Left cardiac atrium (tissue), 4 donors: ENCODE data around the gene SPRED2. TPM values are rescaled to one million over a fixed set of nuclear protein-coding genes. Genes with fewer than 3 reads are reported as not detected.

ENCODE experiments used
- ATAC-seq, 2 donors: fragments of 200-7000 bp; cut with Tn5 transposase; one replicate each; pipeline ENCODE4 v1.9.1; 2020; ENCODE audit warnings: mild to moderate bottlenecking in 2 of 2, moderate library complexity in 2 of 2
- DNase-seq: peaks from one replicate; pipeline ENCODE4 v3.0.0-alpha.2; 2020
- intact Hi-C, 2 donors: fragments of 100-400 bp; cut with DNase I; formaldehyde crosslinking; loops; one replicate each; pipeline versions ENCODE4 v1.14.1 to v1.15.1; 2022 to 2023
- total RNA-seq, 2 donors: library from RNA; stranded (reverse); fragmentation: NEBNext Ultra II Directional; extraction: Animal tissue kit (Norgen Biotek cat#: 25700); gene quantifications; one replicate each; pipeline ENCODE4 v1.2.1, GENCODE V29; 2021
- donor health status: DM: no; HTN: yes; CAD: no.
- donor health status: DM: no; HTN: yes; CAD: no; lungs with severe emphysema.
- donor health status: DM: yes; HTN: yes; CAD: no.
- donor health status: Dilated cardiomyopathy.

Gene SPRED2
- total RNA-seq, 2 donors from 2014 or later: 19.8 to 26.4 TPM

GRCh38 chr2:65395621-65396347, 36.6 kb downstream of the SPRED2 start:
- ATAC-seq (no peak), DNase-seq (no peak)
- intact Hi-C loops: no loop called here

GRCh38 chr2:65393743-65394422, 38.5 kb downstream of the SPRED2 start:
- ATAC-seq (no peak), DNase-seq (no peak)
- intact Hi-C loops: no loop called here

DNA sequence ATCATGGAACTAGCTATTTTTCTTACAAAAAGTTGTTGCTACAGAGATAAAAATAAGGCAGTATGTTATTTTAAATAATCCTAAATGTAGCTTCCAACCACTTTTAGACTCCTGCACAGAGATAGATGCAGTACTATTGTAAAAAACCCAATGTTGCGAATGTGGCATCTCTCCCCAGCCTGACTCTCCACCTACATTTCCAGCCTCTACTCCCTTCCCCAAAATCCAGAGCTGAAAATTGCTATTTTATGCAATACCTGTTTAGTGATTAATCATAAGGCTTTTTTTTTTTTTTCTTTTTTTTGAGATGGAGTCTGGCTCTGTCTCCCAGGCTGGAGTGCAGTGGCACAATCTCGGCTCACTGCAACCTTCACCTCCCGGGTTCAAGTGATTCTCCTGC, 39.4 kb downstream of the SPRED2 start:
- ATAC-seq (no peak), DNase-seq (no peak)
- intact Hi-C loops: no loop called here

DNA sequence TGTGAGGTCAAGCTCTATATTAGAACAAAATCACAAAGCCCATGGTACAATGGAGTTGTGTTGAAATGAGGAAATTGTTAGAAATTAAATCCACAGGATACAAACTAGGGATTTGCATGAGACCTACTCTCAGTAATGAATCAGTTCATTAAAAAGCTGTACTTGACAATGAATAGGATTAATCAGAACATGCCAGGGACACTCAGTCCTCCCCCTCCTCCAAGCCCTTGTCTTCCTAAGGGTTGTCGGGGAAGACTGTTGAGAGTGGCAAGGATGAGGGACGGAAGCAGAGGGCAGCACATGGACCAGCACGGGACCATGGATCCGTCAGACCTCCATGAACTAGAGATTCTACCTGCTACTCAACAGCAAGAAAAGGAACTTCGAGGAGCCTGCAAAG, 39.8 kb downstream of the SPRED2 start:
- ATAC-seq (no peak), DNase-seq (no peak)
- intact Hi-C loops: no loop called here

- intact Hi-C loops: no loop called here
These were observed 42.3 kb downstream of the SPRED2 start for GRCh38 chr2:65390134-65390533.

GRCh38 chr2:65389476-65389875, 42.9 kb downstream of the SPRED2 start:
- DNase-seq (no peak), ATAC-seq (no peak)
- intact Hi-C loops: no loop called here

More at GRCh38 chr2:65390134-65390533, 42.3 kb downstream of the SPRED2 start:
- ATAC-seq (peak in 1 of 2 donors; percentile 20), DNase-seq (no peak)

- DNase-seq: no peak
- intact Hi-C loops: no loop called here
- no peak for ATAC-seq
These were observed 43.6 kb downstream of the SPRED2 start for GRCh38 chr2:65388596-65389390.

- intact Hi-C loops: no loop called here
- DNase-seq (no peak), ATAC-seq (no peak)
These were observed 44.3 kb downstream of the SPRED2 start for GRCh38 chr2:65388051-65388531.

DNA sequence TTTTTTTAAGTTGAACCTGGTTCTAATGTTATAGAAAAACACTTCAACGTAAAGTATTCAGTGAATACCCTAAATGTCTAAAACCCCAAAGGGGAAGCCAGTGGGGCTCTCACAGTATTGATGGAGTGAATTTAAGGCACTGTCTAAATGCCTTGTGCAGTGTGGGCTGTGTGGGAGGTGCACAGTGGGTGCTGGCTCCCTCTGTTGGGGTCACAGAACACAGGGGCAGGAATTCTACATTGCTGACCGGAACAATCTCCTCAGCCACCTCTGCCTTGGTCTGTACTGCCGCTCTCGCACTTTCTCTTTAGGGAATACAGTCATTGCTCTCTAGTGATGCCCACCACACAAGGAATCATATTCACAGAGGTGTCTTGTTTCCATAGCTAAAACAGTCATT, 45.4 kb downstream of the SPRED2 start:
- ATAC-seq: no peak
- intact Hi-C loops: no loop called here
- DNase-seq: no peak

DNA sequence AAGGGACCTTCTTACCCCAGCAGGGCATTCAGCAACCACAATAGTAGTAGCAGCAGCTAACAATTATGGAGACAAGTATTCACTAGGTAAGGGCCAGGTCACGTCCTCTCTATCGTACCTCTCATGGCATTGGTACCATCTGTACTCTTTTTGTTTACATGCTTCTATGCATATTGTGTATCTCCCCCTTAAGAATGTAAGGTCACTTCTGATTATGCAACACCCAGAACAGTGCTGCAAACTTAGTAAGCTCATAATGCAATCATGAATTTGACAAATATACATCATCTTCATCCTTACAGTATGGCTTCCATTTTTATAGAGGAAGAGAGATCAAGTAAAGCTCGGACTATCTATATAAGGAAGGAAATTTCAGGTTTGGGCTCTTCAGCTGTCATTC, 46.1 kb downstream of the SPRED2 start:
- intact Hi-C loops: no loop called here
- DNase-seq (no peak), ATAC-seq (no peak)

GRCh38 chr2:65383541-65384488, 48.6 kb downstream of the SPRED2 start:
- ATAC-seq: peak; percentile 3 to 15

DNA sequence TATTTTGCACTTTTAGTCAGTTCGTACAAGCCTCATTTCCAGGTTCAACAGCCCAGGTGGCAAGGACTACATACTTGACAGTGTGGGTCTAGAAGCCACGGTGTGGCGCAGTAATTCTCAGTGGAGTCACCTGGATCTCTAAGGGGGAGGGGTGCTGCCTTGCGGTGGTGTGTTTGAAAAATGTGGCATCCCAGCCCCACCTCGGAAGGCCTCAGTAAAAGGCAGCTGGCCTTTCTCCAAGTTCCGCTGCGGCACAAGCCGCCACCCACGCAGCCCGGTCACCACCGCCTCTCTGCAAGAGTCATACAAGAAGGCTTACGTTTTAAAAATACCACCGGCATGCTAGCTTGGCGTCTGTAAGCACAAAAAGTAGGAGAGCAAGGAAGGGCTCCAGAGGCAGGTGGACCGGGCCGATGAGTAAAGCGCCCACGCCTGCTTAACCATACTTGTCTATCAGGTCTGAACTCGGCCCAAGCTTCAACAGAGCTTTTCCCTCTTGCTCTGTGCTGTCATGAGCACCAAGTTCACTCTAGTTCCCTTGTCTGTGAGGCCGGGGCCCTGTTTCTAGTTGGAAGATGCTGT, 49.5 kb downstream of the SPRED2 start:
- ATAC-seq (peak; percentile 81 to 86), DNase-seq (peak; percentile 89)
- intact Hi-C loops: loop anchor here in 1 of 2 donors (5.0 kb wide), 1 partner anchor 39 kb away; no protein-coding TSS in a partner anchor

More at GRCh38 chr2:65383541-65384488, 48.6 kb downstream of the SPRED2 start:
- DNase-seq: no peak
- intact Hi-C loops: loop anchor here in 1 of 2 donors (5.0 kb wide), 1 partner anchor 38 kb away; no protein-coding TSS in a partner anchor

DNA sequence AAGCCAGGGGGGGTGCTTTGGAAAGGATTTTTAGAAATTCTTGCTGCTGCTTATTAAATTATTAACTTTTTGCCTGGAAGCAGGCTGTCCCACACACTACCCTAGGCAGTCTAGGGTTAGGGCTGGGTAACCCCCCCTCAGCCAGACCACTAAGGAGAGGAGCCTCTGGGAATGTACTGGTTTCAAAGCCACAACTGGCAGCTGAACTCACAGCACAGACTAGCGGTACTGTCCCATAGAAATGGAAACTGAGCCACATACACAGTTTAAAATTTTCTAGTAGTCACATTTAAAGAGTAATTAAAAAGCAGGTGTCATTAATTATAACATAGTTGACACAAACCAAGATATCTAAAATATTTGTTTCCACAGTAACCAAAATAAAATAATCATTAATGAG, 50.1 kb downstream of the SPRED2 start:
- DNase-seq: no peak
- intact Hi-C loops: loop anchor here in 1 of 2 donors (5.0 kb wide), 1 partner anchor 40 kb away; no protein-coding TSS in a partner anchor
- ATAC-seq: peak in 1 of 2 donors; percentile 45

- DNase-seq (no peak), ATAC-seq (no peak)
- intact Hi-C loops: loop anchor here in 1 of 2 donors (5.0 kb wide), 1 partner anchor 41 kb away; no protein-coding TSS in a partner anchor
These were observed 50.8 kb downstream of the SPRED2 start for GRCh38 chr2:65381607-65382051.

- ATAC-seq: no peak
- intact Hi-C loops: loop anchor here in 1 of 2 donors (5.0 kb wide), 1 partner anchor 42 kb away; no protein-coding TSS in a partner anchor
- DNase-seq: no peak
These were observed 52.1 kb downstream of the SPRED2 start for GRCh38 chr2:65380255-65380654.

DNA sequence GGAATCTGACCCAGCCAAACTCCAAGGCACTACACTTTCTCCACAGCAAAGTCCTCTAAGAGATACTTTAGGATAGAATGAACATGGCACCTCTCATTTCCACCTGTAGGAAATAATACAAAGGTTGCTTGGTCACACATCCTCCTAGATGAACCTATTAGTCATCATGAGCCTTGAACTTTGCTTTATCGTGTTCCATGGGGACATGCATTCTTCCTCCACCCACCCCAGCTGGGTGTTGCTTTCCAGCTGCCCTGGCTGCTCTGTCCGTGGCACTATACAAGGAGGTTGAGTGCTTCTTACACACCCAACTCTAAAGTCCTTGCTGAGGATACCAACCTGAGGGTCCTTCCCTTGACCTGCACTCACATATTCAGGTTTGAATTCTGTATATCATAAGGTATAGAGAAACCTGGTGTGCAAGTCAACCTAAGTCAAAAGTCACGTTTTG, 52.7 kb downstream of the SPRED2 start:
- intact Hi-C loops: loop anchor here in 1 of 2 donors (5.0 kb wide), 1 partner anchor 43 kb away; no protein-coding TSS in a partner anchor
- ATAC-seq (no peak), DNase-seq (no peak)

- intact Hi-C loops: no loop called here
- ATAC-seq: no peak
- no peak for DNase-seq
These were observed 53.2 kb downstream of the SPRED2 start for GRCh38 chr2:65379223-65379622.

DNA sequence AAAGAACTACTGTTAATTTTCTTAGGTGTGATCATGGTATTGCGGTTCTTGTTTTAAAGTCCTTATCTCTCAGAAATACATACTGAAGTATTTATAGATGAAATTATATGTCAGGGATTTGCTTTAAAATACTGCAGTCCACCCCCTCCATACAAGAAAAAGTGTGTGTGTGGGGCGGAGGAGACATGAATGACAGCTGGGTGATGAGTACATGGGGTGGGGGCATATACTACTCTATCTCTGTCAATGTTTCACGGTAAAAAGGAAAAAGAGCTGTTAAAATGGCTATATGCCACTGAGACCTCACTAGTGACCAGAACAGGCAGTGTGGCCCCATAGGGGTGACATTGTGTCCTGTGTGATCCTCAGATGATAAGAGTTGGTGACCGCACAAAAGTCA, 54.1 kb downstream of the SPRED2 start:
- ATAC-seq: no peak
- intact Hi-C loops: no loop called here
- DNase-seq: no peak
